GM08714 (cell line): ENCODE data around the gene ZNF628.

Experiments
- H3K4me3 ChIP-seq: fragments of 200-500 bp; sonication (Bioruptor generic); 2 replicates; pipeline ENCODE4 v1.5.1; 2014; ENCODE audit warnings: mild to moderate bottlenecking, low read length, inconsistent platforms
- ZNF274 ChIP-seq: IDR thresholded peaks from 2 replicates; pipeline ENCODE4 v1.6.1; 2012; ENCODE audit warnings: mild to moderate bottlenecking, low read depth, low read length

Gene ZNF628

GRCh38 chr19:55526216-55527196 lies 50.1 kb downstream of the ZNF628 start:
- H3K4me3 ChIP-seq: no peak overlapping the region
- no peak for TF ChIP-seq ZNF274

- H3K4me3 ChIP-seq: no peak overlapping the region
- TF ChIP-seq ZNF274: no peak
These were observed 51.0 kb downstream of the ZNF628 start for GRCh38 chr19:55527197-55528029.

- no peak for TF ChIP-seq ZNF274
- no peak overlapping the region for H3K4me3 ChIP-seq
These were observed 51.8 kb downstream of the ZNF628 start for GRCh38 chr19:55528030-55528803.

GRCh38 chr19:55529636-55530234 lies 53.3 kb downstream of the ZNF628 start:
- H3K4me3 ChIP-seq: no peak overlapping the region

GRCh38 chr19:55530996-55531395 lies 54.6 kb downstream of the ZNF628 start:
- TF ChIP-seq ZNF274: no peak
- H3K4me3 ChIP-seq: no peak overlapping the region

More at GRCh38 chr19:55529636-55530234, 53.3 kb downstream of the ZNF628 start:
- no peak for TF ChIP-seq ZNF274
